K562 (cell line): Measurements from ENCODE around the gene TNPO3. TPM values are rescaled to one million over a fixed set of nuclear protein-coding genes. Genes with fewer than 3 reads are reported as not detected.
A peak's percentile ranks its signal among the peaks of the same experiment; 100 is the strongest.

Experiments used
- ATAC-seq: fragments of 200-7000 bp; cut with Tn5 transposase; 3 replicates; pipeline ENCODE4 v1.9.1; 2020; ENCODE audit warnings: moderate library complexity
- BruUV-seq: library from RNA; stranded (reverse); fragments of 400-500 nt; replicated peaks from 2 replicates; lab custom pipeline; 2021; lab: Mats Ljungman, UMichigan
- CTCF ChIA-PET: fragments of 300-600 bp; formaldehyde crosslinking; extraction: SDS; loops from one replicate; lab custom pipeline; 2021; ENCODE audit warnings: low intra/inter-chr PET ratio; lab: Yijun Ruan, JAX
- POLR2A ChIA-PET: fragments of 300-600, 350-650 bp; sonication (Branson Sonifier 250); formaldehyde crosslinking; extraction: SDS; loops from one replicate; lab custom pipeline; 2021; ENCODE audit warnings: antibody characterized with exemption, inconsistent platforms; lab: Yijun Ruan, JAX
- DNase-seq, 4 experiments: peaks; one replicate each; pipeline versions ENCODE4 v3.0.0 to v3.0.0-alpha.2; 2011 to 2018; ENCODE audit warnings: low spot score in 3 of 4, mixed read lengths in 3 of 4; ENCODE audit errors: extremely low read depth in 1 of 4
- FAIRE-seq: peaks from 2 replicates; lab custom pipeline; 2011; peaks lifted over from hg19 to GRCh38; lab: Jason Lieb, UNC
- H2AFZ ChIP-seq: 2 replicates; pipeline ENCODE4 v1.6.0; 2011; ENCODE audit warnings: low read depth, low read length, control low read depth, inconsistent platforms
- H3K27ac ChIP-seq: fragments of 200-600 bp; 3 replicates; pipeline ENCODE4 v1.8.0; 2011; ENCODE audit warnings: low read depth, mild to moderate bottlenecking, control low read depth, inconsistent platforms, low read length, moderate library complexity, mixed read lengths; ENCODE audit errors: extremely low read depth
- H3K27me3 ChIP-seq, 2 experiments: fragments of 300-600 bp in 1 of 2; 2 replicates in 1 of 2; 3 replicates in 1 of 2; pipeline versions ENCODE4 v1.6.0 to v1.8.0; 2011; ENCODE audit warnings: inconsistent platforms in 2 of 2, low read length in 2 of 2, mild to moderate bottlenecking in 1 of 2, mixed read lengths in 1 of 2, moderate library complexity in 1 of 2; ENCODE audit not compliant: control insufficient read depth in 2 of 2, insufficient read depth in 2 of 2
- H3K36me3 ChIP-seq: fragments of 300-600 bp; 3 replicates; pipeline ENCODE4 v1.8.0; 2011; ENCODE audit warnings: mild to moderate bottlenecking, low read length, inconsistent platforms; ENCODE audit not compliant: control insufficient read depth, insufficient read depth
- H3K4me1 ChIP-seq, 2 experiments: fragments of 200-600 bp in 1 of 2; replicated peaks in 1 of 2; 2 replicates in 1 of 2; 3 replicates in 1 of 2; pipeline versions ENCODE4 v1.5.1 to v1.8.0; 2011; ENCODE audit warnings: inconsistent platforms in 2 of 2, low read length in 2 of 2, mild to moderate bottlenecking in 1 of 2, mixed read lengths in 1 of 2, moderate library complexity in 1 of 2; ENCODE audit not compliant: control insufficient read depth in 2 of 2, insufficient read depth in 2 of 2
- H3K4me2 ChIP-seq: 2 replicates; pipeline ENCODE4 v1.6.1; 2011; ENCODE audit warnings: low read length, control low read depth, inconsistent platforms, mixed read lengths; ENCODE audit not compliant: insufficient read depth
- H3K4me3 ChIP-seq: fragments of 200-600 bp; sonication (generic), shearing (Covaris generic); 2 replicates; pipeline ENCODE4 v1.5.1; 2016; ENCODE audit warnings: control low read depth, inconsistent platforms
- H3K79me2 ChIP-seq: fragments of 200-600 bp; 3 replicates; pipeline ENCODE4 v1.8.0; 2011; ENCODE audit warnings: low read length, inconsistent platforms; ENCODE audit not compliant: control insufficient read depth, insufficient read depth
- H3K9ac ChIP-seq, 2 experiments: 2 replicates each; pipeline versions ENCODE4 v1.6.0 to v1.6.1; 2011; ENCODE audit warnings: low read depth in 2 of 2, low read length in 2 of 2, control low read depth in 1 of 2, inconsistent platforms in 1 of 2, mild to moderate bottlenecking in 1 of 2, mixed read lengths in 1 of 2; ENCODE audit not compliant: insufficient read depth in 1 of 2
- H3K9me1 ChIP-seq: one replicate; pipeline ENCODE4 v1.6.0; 2011; ENCODE audit warnings: inconsistent platforms, mild to moderate bottlenecking, low read length, moderate library complexity; ENCODE audit not compliant: control insufficient read depth, insufficient read depth
- H3K9me3 ChIP-seq: replicated peaks from 2 replicates; pipeline ENCODE4 v1.5.1; 2011; ENCODE audit warnings: low read depth, low read length, inconsistent platforms; ENCODE audit not compliant: control insufficient read depth, insufficient read depth
- H4K20me1 ChIP-seq: replicated peaks from 2 replicates; pipeline ENCODE4 v1.6.1; 2011; ENCODE audit warnings: low read length, inconsistent platforms, mixed read lengths; ENCODE audit not compliant: control insufficient read depth, insufficient read depth
- AFF1 ChIP-seq, 2 experiments: fragments of 450-650 bp; IDR thresholded peaks; 2 replicates each; pipeline ENCODE4 v1.6.1; 2018; ENCODE audit warnings: mild to moderate bottlenecking in 2 of 2, low read depth in 1 of 2; ENCODE audit not compliant: partially characterized antibody in 2 of 2
- HDAC8 ChIP-seq: fragments of 450-650 bp; IDR thresholded peaks from 2 replicates; pipeline ENCODE4 v1.6.1; 2016; ENCODE audit warnings: mild to moderate bottlenecking, missing genetic modification characterization, moderate library complexity, missing compliant biosample characterization
- WGBS: fragments of 100-300 bp; shearing (Covaris generic); methylation state at CpG from one replicate; pipeline ENCODE4 v1.1.6; 2016; ENCODE audit warnings: low coverage, mixed read lengths; ENCODE audit not compliant: insufficient coverage; ENCODE audit errors: missing lambda C conversion rate; 5-methylcytosine and 5-hydroxymethylcytosine counted together
- in situ Hi-C: fragments of 300-500 bp; cut with MboI; formaldehyde crosslinking; loops from 4 replicates; pipeline ENCODE4 v1.15.0; 2018; ENCODE audit warnings: inconsistent platforms, mixed read lengths
- intact Hi-C: fragments of 100-400 bp; cut with micrococcal nuclease; formaldehyde crosslinking; loops from 2 replicates; pipeline ENCODE4 v1.14.2; 2022
- polyA plus RNA-seq, 8 experiments: library from polyadenylated mRNA; depleted of rRNA in 4 of 8; stranded (reverse) in 5 of 8; unstranded in 3 of 8; fragments of >200 nt; fragmentation: Nextera tagmentation in 2 of 8; fragmentation: Illumina TruSeq in 1 of 8; extraction: Ambion mirVana in 2 of 8; extraction: Trizol in 1 of 8; gene quantifications; 2 replicates each; pipeline versions ENCODE4 v1.2.1 to v1.2.3, GENCODE V29; 2011 to 2014; ENCODE audit warnings: inconsistent platforms in 1 of 8, missing spikeins in 1 of 8
- total RNA-seq, 7 experiments: library from RNA; depleted of rRNA in 6 of 7; stranded (reverse); fragments of >200 nt in 6 of 7; fragmentation: Illumina TruSeq in 2 of 7; extraction: Trizol in 2 of 7; gene quantifications; 2 replicates each; pipeline versions ENCODE4 v1.2.1 to v1.2.3, GENCODE V29; 2011 to 2021; ENCODE audit warnings: low replicate concordance in 1 of 7

The TNPO3 gene
- total and polyA plus RNA-seq, 9 of the 15 experiments (the other 6 are each of a cell fraction or from before 2014, with no cell fraction given): 35.8 to 125 (median 110) TPM

- intact Hi-C loops: no loop called here
- no TSS peak for BruUV-seq
- no peak overlapping the region for H3K4me3 ChIP-seq
- no peaks in the 10 kb centered on the region; a peak in 1 of 5 replicates for H3K4me1 ChIP-seq
- ATAC-seq: no peak
- no peaks in the 10 kb centered on the region for H3K9me3 ChIP-seq
- FAIRE-seq: no peak
- H3K36me3 ChIP-seq: no peaks in the 10 kb centered on the region
- no peak for DNase-seq
- no peaks in the 10 kb centered on the region for H3K79me2 ChIP-seq
- no peak overlapping the region for H2AFZ ChIP-seq
- H4K20me1 ChIP-seq: no peaks in the 10 kb centered on the region
- no peak overlapping the region for H3K9ac ChIP-seq
- TF ChIP-seq HDAC8 (tag) (no peak), AFF1 (IDR thresholded peaks at IDR 0.05; ENCODE audit: low read depth in 1 of 2, partially characterized antibody in 2 of 2) (peak in 1 of 2 experiments; percentile 97)
- TF ChIP-seq, all 486 proteins: peak for 1
- ChIA-PET CTCF (no interaction called here), POLR2A (no interaction called here)
- Histone ChIP-seq H3K27ac (no peak overlapping the region), H3K27me3 (no peaks in the 10 kb centered on the region), H3K9me1 (no peaks in the 10 kb centered on the region), H3K4me2 (no peak overlapping the region)
- in situ Hi-C loops: no loop called here
- WGBS: 16% methylated on average over 2 of the region's 2 CpGs
These were observed 22.0 kb upstream of the TNPO3 start for GRCh38 chr7:129076886-129077285.
